D721Med (cell line): ENCODE results near the gene EIF3K.
"Not testable (repeated sequence)": the region's sequence is repeated elsewhere in the genome, so short reads cannot be mapped to it uniquely, and the experiment has no call there.

Experiments used
- DNase-seq: peaks from one replicate; pipeline ENCODE4 v3.0.0; 2011; ENCODE audit warnings: low spot score; ENCODE audit not compliant: insufficient read length
- FAIRE-seq: peaks from 2 replicates; lab custom pipeline; 2011; peaks lifted over from hg19 to GRCh38; lab: Jason Lieb, UNC
- TF ChIP-seq, protein P1 (sequence below): IDR thresholded peaks from 2 replicates; pipeline ENCODE4 v1.5.1; 2012; ENCODE audit warnings: mild to moderate bottlenecking, control low read depth; ENCODE audit not compliant: insufficient read depth; ENCODE audit errors: missing control alignments

The EIF3K gene, protein sequence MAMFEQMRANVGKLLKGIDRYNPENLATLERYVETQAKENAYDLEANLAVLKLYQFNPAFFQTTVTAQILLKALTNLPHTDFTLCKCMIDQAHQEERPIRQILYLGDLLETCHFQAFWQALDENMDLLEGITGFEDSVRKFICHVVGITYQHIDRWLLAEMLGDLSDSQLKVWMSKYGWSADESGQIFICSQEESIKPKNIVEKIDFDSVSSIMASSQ

DNA sequence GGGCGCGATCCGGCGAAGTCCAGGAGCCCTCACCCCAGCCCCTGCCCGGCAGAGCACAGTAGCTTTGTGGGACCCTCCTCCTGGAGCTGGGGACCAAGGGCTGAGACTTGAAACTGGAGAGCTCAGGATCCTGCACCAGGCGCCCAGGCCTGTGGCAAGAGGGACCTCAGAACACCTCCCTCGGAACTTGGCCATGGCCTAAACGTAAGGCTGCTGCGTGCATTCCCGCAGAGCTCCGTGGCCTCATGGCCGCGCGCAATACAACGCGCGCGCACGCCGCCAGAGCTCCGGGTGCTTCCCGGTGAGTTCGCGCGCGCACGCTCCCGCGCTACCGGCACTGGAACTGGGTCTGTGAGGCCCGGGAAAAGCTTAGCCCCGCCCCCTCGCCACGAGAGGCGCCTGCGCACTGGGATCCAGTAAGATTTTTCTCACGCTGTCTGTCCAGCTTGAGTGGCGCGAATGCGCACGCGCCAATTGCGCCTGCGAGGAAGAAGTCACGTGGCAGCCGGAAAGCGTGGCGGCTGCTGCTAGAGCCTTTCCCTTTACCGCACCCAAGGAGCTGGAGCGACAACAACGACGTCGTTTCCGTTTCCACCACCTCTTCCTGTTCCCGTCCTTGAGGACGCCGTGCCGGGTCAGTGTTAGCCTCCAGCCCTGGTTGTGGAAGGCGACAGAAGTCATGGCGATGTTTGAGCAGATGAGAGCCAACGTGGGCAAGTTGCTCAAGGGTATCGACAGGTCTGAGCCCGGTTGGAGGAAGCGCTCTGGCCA lies at the start of gene EIF3K:
EIF3K (plus strand) TSS at position 599 of the 771 bp plus-strand sequence; CDS start at position 680, 81 bp downstream.
- TF ChIP-seq, protein P1, sequence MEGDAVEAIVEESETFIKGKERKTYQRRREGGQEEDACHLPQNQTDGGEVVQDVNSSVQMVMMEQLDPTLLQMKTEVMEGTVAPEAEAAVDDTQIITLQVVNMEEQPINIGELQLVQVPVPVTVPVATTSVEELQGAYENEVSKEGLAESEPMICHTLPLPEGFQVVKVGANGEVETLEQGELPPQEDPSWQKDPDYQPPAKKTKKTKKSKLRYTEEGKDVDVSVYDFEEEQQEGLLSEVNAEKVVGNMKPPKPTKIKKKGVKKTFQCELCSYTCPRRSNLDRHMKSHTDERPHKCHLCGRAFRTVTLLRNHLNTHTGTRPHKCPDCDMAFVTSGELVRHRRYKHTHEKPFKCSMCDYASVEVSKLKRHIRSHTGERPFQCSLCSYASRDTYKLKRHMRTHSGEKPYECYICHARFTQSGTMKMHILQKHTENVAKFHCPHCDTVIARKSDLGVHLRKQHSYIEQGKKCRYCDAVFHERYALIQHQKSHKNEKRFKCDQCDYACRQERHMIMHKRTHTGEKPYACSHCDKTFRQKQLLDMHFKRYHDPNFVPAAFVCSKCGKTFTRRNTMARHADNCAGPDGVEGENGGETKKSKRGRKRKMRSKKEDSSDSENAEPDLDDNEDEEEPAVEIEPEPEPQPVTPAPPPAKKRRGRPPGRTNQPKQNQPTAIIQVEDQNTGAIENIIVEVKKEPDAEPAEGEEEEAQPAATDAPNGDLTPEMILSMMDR, result no peak
- FAIRE-seq, result peak; percentile 77
- DNase-seq, result peak; percentile 95

DNA sequence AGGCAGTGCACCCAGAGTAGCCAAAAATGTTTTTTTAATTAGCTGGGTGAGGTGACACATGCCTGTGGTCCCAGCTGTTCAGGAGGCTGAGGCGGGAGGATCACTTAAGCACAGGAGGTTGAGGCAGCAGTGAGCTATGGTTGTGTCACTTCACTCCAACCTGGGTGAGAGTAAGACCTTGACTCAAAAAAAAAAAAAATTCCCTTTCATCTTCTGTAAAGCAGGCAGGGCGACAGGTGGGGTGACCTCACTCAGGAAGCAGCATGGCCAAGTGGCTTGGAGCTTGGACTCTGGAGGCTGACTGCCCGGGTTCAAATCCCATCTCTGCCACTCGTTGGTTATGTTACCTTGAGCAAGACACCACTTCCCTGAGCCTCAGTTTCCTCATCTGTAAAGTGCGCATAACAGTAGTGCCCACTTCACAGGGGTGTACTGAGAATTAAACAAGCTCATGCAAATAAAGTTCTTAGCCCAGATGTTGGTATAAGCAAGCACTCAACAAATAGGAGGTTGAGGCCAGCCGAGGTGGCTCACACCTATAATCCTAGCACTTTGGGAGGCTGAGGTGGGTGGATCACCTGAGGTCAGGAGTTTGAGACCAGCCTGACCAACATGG lies 49.5 kb upstream of the EIF3K start:
- TF ChIP-seq, protein P1, result no peak
- DNase-seq (no peak), FAIRE-seq (no peak)

DNA sequence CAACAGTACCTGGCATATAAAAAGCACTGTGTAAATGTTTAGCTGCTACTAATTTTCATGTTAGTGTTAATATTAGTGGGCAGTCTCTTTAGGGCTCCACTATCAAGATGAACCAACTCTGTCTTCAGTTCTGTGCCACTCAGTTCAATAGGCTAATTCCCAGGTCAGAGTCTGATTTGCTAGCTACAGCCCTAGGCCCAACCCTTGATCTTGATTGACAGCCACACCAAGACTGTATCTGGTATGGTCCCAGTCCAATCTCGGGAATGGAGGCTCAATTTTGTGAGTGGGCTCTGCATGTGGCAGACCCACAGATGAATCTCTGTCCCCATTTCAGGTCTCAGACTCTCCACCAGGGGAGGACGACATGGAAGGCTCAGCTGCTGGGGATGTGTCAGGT lies 47.3 kb upstream of the EIF3K start:
- FAIRE-seq (no peak), DNase-seq (no peak)
- TF ChIP-seq, protein P1, result no peak

DNA sequence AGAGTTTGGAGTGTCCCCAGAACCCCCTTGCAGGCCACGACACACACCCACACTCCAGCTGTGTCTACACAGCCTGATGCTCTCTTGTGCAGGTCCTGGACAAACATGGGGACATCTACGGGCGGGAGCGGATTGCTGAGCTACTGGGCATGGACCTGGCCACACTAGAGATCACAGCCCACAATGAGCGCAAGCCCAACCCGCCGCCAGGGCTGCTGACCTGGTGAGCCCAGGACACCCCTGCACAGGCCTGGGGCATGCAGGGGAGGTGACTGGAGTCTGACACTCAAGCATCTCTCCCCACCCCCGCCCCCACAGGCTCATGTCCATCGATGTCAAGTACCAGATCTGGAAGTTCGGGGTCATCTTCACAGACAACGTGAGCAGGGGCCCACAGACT lies 41.2 kb upstream of the EIF3K start:
- no peak for DNase-seq
- no peak for FAIRE-seq
- TF ChIP-seq, protein P1, result no peak

DNA sequence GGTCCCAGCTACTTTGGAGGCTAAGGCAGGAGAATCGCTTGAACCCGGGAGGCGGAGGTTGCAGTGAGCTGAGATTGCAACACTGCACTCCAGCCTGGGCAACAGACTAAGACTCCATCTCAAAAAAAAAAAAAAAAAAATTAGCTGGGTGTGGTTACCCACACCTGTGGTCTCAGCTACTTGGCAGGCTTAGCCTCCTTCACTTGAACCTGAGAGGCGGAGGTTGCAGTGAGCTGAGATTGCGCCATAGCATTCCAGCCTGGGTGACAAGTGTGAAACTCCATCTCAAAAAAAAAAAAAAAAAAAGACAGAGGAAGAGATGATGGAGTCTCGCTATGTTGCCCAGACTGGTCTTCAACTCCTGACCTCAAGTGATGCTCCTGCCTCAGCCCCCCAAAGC lies 39.7 kb upstream of the EIF3K start:
- DNase-seq, FAIRE-seq: not testable (repeated sequence)

DNA sequence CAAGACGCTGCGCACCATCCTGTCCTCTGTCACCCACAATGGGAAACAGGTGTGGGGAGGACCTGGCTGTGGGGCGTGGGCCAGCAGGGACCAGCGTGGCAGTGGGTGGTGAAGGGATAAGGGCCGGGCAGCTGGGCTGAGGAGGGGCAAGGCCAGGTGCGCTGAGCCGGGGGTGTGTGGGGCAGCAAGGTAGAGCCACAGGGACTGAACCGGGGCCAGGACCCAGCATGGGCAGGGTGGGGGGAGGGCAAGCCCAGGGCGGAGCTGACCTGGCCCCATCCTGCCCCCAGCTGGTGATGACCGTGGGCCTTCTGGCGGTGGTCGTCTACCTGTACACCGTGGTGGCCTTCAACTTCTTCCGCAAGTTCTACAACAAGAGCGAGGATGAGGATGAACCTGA lies 38.9 kb upstream of the EIF3K start:
- TF ChIP-seq, protein P1, result no peak
- FAIRE-seq, result no peak
- DNase-seq, result no peak

DNA sequence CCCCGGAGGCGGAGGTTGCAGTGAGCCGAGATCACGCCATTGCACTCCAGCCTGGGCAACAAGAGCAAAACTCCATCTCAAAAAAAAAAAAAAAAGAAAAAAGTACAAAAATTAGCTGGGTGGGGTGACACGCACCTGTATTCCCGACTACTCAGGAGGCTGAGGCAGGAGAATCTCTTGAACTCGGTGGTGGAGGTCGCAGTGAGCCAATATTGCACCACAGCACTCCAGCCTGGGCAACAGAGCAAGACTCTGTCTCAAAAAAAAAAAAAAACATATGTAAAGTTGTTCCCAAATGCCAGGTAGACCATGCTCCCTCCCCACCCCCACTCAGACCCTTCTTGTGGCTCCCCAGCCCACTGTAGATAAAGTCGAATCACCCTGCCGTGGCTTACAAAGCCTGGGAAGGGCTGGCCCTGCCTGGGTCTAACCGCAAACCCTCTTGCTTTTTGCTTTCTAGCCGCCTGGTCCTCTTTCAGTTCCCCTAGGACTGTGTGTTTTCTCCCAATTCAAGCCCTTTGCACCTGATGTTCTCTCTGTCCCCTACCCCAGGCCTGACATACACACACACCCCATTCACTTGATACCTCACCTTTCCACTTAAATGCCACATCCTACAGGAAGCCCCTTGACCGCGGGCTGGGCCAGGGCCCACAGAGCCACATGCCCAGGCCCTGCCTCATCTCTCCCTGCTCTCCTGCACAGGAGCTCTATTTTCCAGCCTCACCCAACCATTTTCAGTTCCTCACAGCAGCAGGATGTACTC lies 35.6 kb upstream of the EIF3K start:
- DNase-seq (no peak), FAIRE-seq (no peak)
- TF ChIP-seq, protein P1, result no peak
